Adrenal gland (tissue), 5 donors: Measurements from ENCODE around the gene HACD1.

Experiments
- CTCF ChIP-seq, 6 experiments: fragments of 450-650 bp in 4 of 6; fragments of 200-600 bp in 2 of 6; sonication (generic) in 1 of 6; IDR thresholded peaks; 1 replicate in 5 of 6; 2 replicates in 1 of 6; pipeline versions ENCODE4 v1.5.1 to v1.8.0; 2016 to 2021; ENCODE audit warnings: antibody characterized with exemption in 6 of 6, mild to moderate bottlenecking in 2 of 6, moderate library complexity in 1 of 6
- POLR2A ChIP-seq, 2 donors: fragments of 450-650 bp; IDR thresholded peaks; one replicate each; pipeline ENCODE4 v1.6.1; 2017; ENCODE audit warnings: antibody characterized with exemption in 2 of 2, mild to moderate bottlenecking in 2 of 2, moderate library complexity in 1 of 2
- donor health status: DM: no; HTN: no; CAD: no.

GRCh38 chr10:17547060-17547459 lies 70.1 kb downstream of the HACD1 start:
- TF ChIP-seq POLR2A (IDR thresholded peaks at IDR 0.05) (no peak), CTCF (IDR thresholded peaks at IDR 0.05) (no peak)
